HUES64 (cell line): ENCODE data around the gene IMPG1.

Experiments
- H3K27ac ChIP-seq: 2 replicates; pipeline ENCODE4 v1.7.0; 2013; ENCODE audit warnings: low read depth, low read length, inconsistent platforms
- H3K27me3 ChIP-seq: 2 replicates; pipeline ENCODE4 v1.6.1; 2013; ENCODE audit warnings: mild to moderate bottlenecking, low read length; ENCODE audit not compliant: insufficient read depth
- H3K36me3 ChIP-seq: 2 replicates; pipeline ENCODE4 v1.6.1; 2013; ENCODE audit warnings: mild to moderate bottlenecking, low read length; ENCODE audit not compliant: insufficient read depth
- H3K4me1 ChIP-seq: 2 replicates; pipeline ENCODE4 v1.6.1; 2013; ENCODE audit warnings: mild to moderate bottlenecking, low read length, moderate library complexity; ENCODE audit not compliant: insufficient read depth
- H3K4me3 ChIP-seq: 2 replicates; pipeline ENCODE4 v1.5.1; 2013; ENCODE audit warnings: mild to moderate bottlenecking, low read length, moderate library complexity
- H3K9ac ChIP-seq: 2 replicates; pipeline ENCODE4 v1.6.1; 2013; ENCODE audit warnings: mild to moderate bottlenecking, low read depth, low read length
- H3K9me3 ChIP-seq: 2 replicates; pipeline ENCODE4 v1.6.1; 2013; ENCODE audit warnings: low read depth, low read length; ENCODE audit not compliant: insufficient read depth
- WGBS: fragments of 150-250, 120-280 bp; methylation state at CpG from one replicate; pipeline ENCODE4 v1.1.7; 2013; ENCODE audit warnings: missing lambda C conversion rate; 5-methylcytosine and 5-hydroxymethylcytosine counted together

IMPG1 gene

GRCh38 chr6:76003113-76003512 lies 69.3 kb downstream of the IMPG1 start:
- WGBS, result 100% methylated on average over 1 of the region's 1 CpG
- H3K9ac ChIP-seq, result no peak overlapping the region

DNA sequence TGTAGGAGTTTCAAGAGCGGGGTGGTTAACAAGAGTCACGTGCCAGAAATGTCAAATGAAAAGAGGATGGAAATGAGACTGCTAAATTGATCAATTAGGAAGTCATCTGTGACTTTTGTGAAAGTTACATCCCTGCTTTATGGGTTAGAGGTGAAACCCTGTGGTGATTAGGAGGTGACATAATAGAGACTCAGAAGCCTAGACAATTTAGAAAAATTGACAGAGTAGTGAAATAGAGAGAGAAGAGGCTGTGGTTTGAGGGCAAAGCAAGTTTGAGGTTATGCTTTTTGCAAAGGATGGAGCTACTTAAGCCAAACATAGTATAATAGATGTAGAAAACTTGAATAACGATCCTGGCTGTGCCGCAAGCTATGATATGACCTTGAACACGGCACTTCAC lies 71.8 kb downstream of the IMPG1 start:
- H3K9me3 ChIP-seq, result no peaks in the 10 kb centered on the region
- H3K9ac ChIP-seq, result no peak overlapping the region
- no peaks in the 10 kb centered on the region for H3K27me3 ChIP-seq
- WGBS, result 97% methylated on average over 5 of the region's 5 CpGs
- H3K4me3 ChIP-seq, result no peak overlapping the region
- H3K36me3 ChIP-seq, result no peaks in the 10 kb centered on the region
- no peak overlapping the region for H3K27ac ChIP-seq
- H3K4me1 ChIP-seq, result peaks cover 5% of the 10 kb centered on the region; the same call in 1 of the 2 replicates

More at GRCh38 chr6:76003113-76003512, 69.3 kb downstream of the IMPG1 start:
- no peaks in the 10 kb centered on the region for H3K9me3 ChIP-seq
- no peak overlapping the region for H3K4me3 ChIP-seq
- no peaks in the 10 kb centered on the region for H3K27me3 ChIP-seq
- peaks cover 5% of the 10 kb centered on the region; the same call in 1 of the 2 replicates for H3K4me1 ChIP-seq
- H3K27ac ChIP-seq, result no peak overlapping the region
- H3K36me3 ChIP-seq, result no peaks in the 10 kb centered on the region

- Histone ChIP-seq H3K9me3 (no peaks in the 10 kb centered on the region), H3K36me3 (no peaks in the 10 kb centered on the region)
- 90% methylated on average over 3 of the region's 3 CpGs for WGBS
These were observed 74.8 kb downstream of the IMPG1 start for GRCh38 chr6:75997696-75998095.

DNA sequence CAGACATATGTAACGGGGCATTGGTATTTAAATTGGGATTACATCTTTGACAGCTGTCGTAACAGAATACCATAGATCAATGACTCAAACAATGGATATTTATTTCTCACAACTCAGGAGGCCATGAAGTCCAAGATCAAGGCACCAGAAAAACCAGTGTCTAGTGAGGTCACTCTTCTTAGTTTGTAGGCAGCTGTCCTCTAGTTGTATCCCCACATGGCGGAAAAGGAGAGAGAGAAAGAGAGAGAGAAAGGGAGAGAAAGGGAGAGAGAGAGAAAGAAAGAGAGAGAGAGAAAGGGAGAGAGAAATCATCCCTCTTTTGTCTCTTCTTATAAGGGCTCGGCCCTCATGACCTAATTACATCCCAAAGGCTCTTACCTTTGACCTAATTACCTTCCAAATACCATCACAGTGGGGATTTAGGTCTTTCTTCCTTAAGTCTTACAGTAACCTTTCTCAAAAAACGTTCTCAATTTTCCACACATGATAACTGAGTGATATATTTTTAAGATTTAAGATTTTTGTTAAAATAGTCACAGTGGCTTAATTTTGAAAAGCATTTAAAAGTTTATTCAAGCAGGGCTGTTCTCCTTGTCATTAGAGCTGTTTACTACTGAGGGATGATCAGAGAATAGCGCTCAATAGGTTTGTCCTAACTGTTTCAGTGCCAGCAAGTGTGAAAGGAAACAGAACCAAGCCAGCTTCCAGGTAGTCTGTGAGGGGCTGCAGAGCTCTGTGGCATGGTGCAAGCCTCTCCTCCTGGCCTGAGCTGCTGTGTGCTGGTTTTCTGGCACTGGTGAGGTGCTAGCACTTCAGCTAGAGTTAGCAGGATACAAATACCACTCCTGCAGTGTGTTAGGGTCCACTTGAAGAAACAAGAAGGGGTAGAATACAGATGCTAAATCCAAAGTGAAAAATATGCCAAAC lies 79.0 kb downstream of the IMPG1 start:
- H3K9me3 ChIP-seq, result no peaks in the 10 kb centered on the region
- H3K4me3 ChIP-seq, result peak overlapping the region; percentile 34
- no peaks in the 10 kb centered on the region for H3K27me3 ChIP-seq
- WGBS, result 28% methylated on average over 4 of the region's 6 CpGs
- H3K36me3 ChIP-seq, result no peaks in the 10 kb centered on the region
- H3K4me1 ChIP-seq, result peaks cover 35% of the 10 kb centered on the region
- peak overlapping the region; percentile 39; the same call in 1 of the 2 replicates for H3K9ac ChIP-seq
- peak overlapping the region; percentile 80; the same call in 1 of the 2 replicates for H3K27ac ChIP-seq

More at GRCh38 chr6:75997696-75998095, 74.8 kb downstream of the IMPG1 start:
- Histone ChIP-seq H3K4me1 (peaks cover 21% of the 10 kb centered on the region), H3K9ac (no peak overlapping the region), H3K27ac (no peak overlapping the region), H3K4me3 (no peak overlapping the region), H3K27me3 (no peaks in the 10 kb centered on the region)

DNA sequence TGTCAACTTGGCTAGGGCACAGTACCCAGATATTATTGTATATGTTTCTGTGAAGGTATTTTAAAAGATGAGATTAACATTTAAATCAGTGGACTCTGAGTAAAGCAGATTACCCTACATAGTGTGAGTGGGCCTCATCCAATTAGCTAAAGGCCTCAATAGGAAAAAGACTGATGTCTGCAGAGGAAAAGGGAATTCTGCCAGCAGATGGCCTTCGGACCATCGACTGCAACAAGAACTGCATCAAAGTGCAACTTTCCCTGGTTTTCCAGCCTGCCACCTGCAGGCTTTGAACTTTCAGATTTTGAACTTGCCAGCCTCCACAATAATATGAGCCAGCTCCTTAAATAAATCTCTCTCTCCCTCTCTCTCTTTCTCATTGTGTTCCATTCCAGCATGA lies 80.5 kb downstream of the IMPG1 start:
- 67% methylated on average over 2 of the region's 2 CpGs for WGBS
- Histone ChIP-seq H3K4me1 (peaks cover 35% of the 10 kb centered on the region), H3K4me3 (no peak overlapping the region), H3K9ac (no peak overlapping the region), H3K36me3 (no peaks in the 10 kb centered on the region), H3K9me3 (no peaks in the 10 kb centered on the region), H3K27ac (no peak overlapping the region), H3K27me3 (no peaks in the 10 kb centered on the region)

DNA sequence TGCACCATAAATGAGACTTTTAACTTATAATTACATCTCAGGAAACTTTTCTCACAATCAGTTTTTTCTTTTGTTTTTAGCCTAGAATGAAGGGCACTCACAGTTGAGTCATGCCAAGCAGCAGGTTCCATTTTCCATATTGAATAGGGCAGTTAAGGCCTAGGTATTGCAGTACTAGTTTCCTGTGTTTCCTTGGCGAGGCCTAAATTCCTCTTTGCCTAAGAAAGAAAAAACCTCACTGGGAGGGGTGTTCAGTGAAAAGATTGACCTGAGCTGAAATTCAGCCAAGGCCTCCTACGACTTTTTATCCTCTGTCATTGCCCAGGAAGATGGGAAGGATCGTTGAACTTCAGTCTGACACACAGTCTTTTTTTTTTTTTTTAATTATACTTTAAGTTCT lies 85.5 kb downstream of the IMPG1 start:
- Histone ChIP-seq H3K9ac (no peak overlapping the region), H3K4me1 (peaks cover 22% of the 10 kb centered on the region), H3K9me3 (no peaks in the 10 kb centered on the region), H3K36me3 (no peaks in the 10 kb centered on the region), H3K27me3 (no peaks in the 10 kb centered on the region), H3K27ac (peak overlapping the region; percentile 75), H3K4me3 (no peak overlapping the region)
- 34% methylated on average over 2 of the region's 3 CpGs for WGBS

DNA sequence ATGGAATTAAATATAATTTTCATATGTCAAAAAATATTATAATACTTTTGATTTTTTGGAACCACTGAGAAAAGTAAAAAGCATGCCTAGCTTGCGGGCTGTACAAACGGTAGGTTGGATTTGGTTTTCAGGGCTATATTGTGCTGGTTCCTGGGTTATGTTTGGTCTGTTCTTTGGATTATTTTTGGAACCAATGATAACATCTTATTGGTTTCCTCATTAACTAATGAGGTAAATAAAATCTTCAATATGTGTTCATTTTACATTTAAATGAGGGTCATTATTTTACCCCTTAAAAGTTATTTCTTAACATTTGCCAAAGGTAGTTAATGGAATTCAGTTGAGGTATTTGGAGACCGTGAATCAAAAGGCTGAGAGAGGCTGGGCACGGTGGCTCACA lies 96.6 kb downstream of the IMPG1 start:
- H3K9ac ChIP-seq, result no peak overlapping the region
- no peaks in the 10 kb centered on the region for H3K36me3 ChIP-seq
- no peaks in the 10 kb centered on the region for H3K9me3 ChIP-seq
- H3K4me3 ChIP-seq, result no peak overlapping the region
- WGBS, result 96% methylated on average over 4 of the region's 4 CpGs
- H3K27me3 ChIP-seq, result no peaks in the 10 kb centered on the region
- no peak overlapping the region for H3K27ac ChIP-seq
- no peaks in the 10 kb centered on the region for H3K4me1 ChIP-seq

DNA sequence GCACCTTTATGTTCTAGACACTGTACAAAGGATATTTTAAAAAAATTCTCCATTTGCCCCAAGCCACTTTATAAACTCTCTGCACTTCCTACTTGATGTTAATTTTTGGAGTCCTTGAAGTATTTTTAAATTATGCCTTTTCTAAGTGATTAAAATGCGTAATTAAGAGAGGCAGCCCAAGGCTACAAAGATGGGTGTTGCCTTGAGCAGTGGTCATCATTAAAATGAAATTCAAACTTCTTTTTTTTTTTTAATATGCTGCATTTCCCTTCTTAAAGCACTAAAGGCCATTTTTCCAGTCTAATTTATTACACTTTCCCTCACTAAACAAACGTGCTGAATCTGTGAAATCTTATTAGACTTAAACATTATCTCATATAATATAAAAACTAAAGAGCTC lies 102.4 kb downstream of the IMPG1 start:
- H3K27me3 ChIP-seq, result no peaks in the 10 kb centered on the region
- no peaks in the 10 kb centered on the region for H3K9me3 ChIP-seq
- no peaks in the 10 kb centered on the region for H3K4me1 ChIP-seq
- H3K9ac ChIP-seq, result no peak overlapping the region
- WGBS, result 90% methylated on average over 2 of the region's 2 CpGs
- no peaks in the 10 kb centered on the region for H3K36me3 ChIP-seq
- no peak overlapping the region for H3K27ac ChIP-seq
- H3K4me3 ChIP-seq, result no peak overlapping the region

GRCh38 chr6:75968143-75968542 lies 104.3 kb downstream of the IMPG1 start:
- Histone ChIP-seq H3K9me3 (no peaks in the 10 kb centered on the region), H3K27ac (no peak overlapping the region), H3K36me3 (no peaks in the 10 kb centered on the region), H3K9ac (no peak overlapping the region), H3K27me3 (no peaks in the 10 kb centered on the region), H3K4me3 (no peak overlapping the region), H3K4me1 (peaks cover 4% of the 10 kb centered on the region; the same call in 1 of the 2 replicates)

GRCh38 chr6:75963569-75963968 lies 108.9 kb downstream of the IMPG1 start:
- Histone ChIP-seq H3K27me3 (no peaks in the 10 kb centered on the region), H3K36me3 (no peaks in the 10 kb centered on the region), H3K9ac (no peak overlapping the region), H3K4me3 (no peak overlapping the region), H3K27ac (no peak overlapping the region), H3K4me1 (peaks cover 5% of the 10 kb centered on the region; the same call in 1 of the 2 replicates), H3K9me3 (0 out of 2 replicates have a peak, but pooled peaks cover 5% of the 10 kb centered on the region)
- WGBS, result 70% methylated on average over 1 of the region's 1 CpG

DNA sequence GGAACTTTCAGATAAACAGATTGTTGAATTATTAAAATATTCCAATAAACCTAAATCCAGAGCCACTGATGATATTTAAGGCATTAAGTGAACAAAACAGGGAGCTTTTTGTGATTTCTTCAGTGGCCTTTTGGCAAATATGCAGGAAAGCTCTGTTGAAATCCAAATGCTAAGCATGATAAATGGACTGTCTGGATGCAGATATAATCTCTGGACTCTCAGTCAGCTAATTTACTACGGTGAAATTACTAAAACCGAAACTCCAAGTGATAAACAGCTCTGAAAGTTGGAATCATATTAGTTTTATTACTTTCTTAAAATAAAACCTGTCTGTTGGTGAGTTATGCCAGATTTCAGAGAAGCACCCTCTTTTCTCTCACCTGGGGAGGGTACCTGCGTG lies 120.3 kb downstream of the IMPG1 start:
- Histone ChIP-seq H3K27ac (no peak overlapping the region), H3K27me3 (no peaks in the 10 kb centered on the region), H3K4me3 (no peak overlapping the region), H3K9ac (no peak overlapping the region), H3K36me3 (no peaks in the 10 kb centered on the region), H3K4me1 (0 out of 2 replicates have a peak, but pooled peaks cover 2% of the 10 kb centered on the region), H3K9me3 (no peaks in the 10 kb centered on the region)
- WGBS, result 100% methylated on average over 1 of the region's 3 CpGs
